SK-N-SH (cell line): ENCODE measurements around the gene CLEC16A.

ENCODE experiments used
- CTCF ChIP-seq: fragments of 200-600 bp; sonication (generic); IDR thresholded peaks from 2 replicates; pipeline ENCODE4 v1.6.1; 2017; ENCODE audit warnings: antibody characterized with exemption, mild to moderate bottlenecking, moderate library complexity
- EZH2phosphoT487 ChIP-seq: fragments of 200-600 bp; sonication (generic); IDR thresholded peaks from 2 replicates; pipeline ENCODE4 v1.6.1; 2017; ENCODE audit warnings: low read depth, mixed run types, mild to moderate bottlenecking, antibody characterized with exemption, moderate library complexity, borderline replicate concordance
- JUND ChIP-seq: IDR thresholded peaks from 2 replicates; pipeline ENCODE4 v1.4.0; 2012
- MAX ChIP-seq: IDR thresholded peaks from 2 replicates; pipeline ENCODE4 v1.4.0; 2012; ENCODE audit warnings: low read depth
- RCOR1 ChIP-seq: fragments of 150-350 bp; IDR thresholded peaks from 2 replicates; pipeline ENCODE4 v1.6.1; 2017; ENCODE audit warnings: antibody characterized with exemption, low read length
- RXRA ChIP-seq: IDR thresholded peaks from 2 replicates; pipeline ENCODE4 v1.4.0; 2012; ENCODE audit warnings: low read depth, mild to moderate bottlenecking, borderline replicate concordance
- SIN3A ChIP-seq: IDR thresholded peaks from 2 replicates; pipeline ENCODE4 v1.6.1; 2012; ENCODE audit warnings: low read depth, mild to moderate bottlenecking, low read length, moderate library complexity, borderline replicate concordance
- TAF1 ChIP-seq: IDR thresholded peaks from 2 replicates; pipeline ENCODE4 v1.6.1; 2012; ENCODE audit warnings: low read depth, mild to moderate bottlenecking, low read length, moderate library complexity, borderline replicate concordance
- TCF12 ChIP-seq: IDR thresholded peaks from 2 replicates; pipeline ENCODE4 v1.4.0; 2012
- TEAD4 ChIP-seq: IDR thresholded peaks from 2 replicates; pipeline ENCODE4 v1.4.0; 2012; ENCODE audit warnings: mild to moderate bottlenecking, borderline replicate concordance; ENCODE audit not compliant: insufficient read depth

- TF ChIP-seq CTCF (no peak), JUND (no peak), RCOR1 (no peak), TCF12 (no peak), TAF1 (no peak), RXRA (no peak), MAX (no peak), EZH2phosphoT487 (no peak), TEAD4 (no peak), SIN3A (no peak)
Measured at GRCh38 chr16:11139326-11140097, 195.1 kb downstream of the CLEC16A start.
